HG03342 (cell line): ENCODE data around the gene PROKR2.

Source experiments
- ATAC-seq: cut with Tn5 transposase; IDR thresholded peaks from one replicate; pipeline ENCODE4 v1.9.1; 2021; ENCODE audit warnings: mild to moderate bottlenecking, moderate library complexity; ENCODE audit not compliant: unreplicated experiment

Gene PROKR2

GRCh38 chr20:5290596-5290995 is 26.2 kb downstream of the PROKR2 start:
- ATAC-seq: no peak

GRCh38 chr20:5282561-5282960 is 34.2 kb downstream of the PROKR2 start:
- no peak for ATAC-seq

- no peak for ATAC-seq
Observed at GRCh38 chr20:5279661-5280060, 37.1 kb downstream of the PROKR2 start.

- no peak for ATAC-seq
Observed at GRCh38 chr20:5272268-5272667, 44.5 kb downstream of the PROKR2 start.

- ATAC-seq: no peak
Observed at GRCh38 chr20:5270603-5271002, 46.2 kb downstream of the PROKR2 start.

GRCh38 chr20:5268449-5268848 is 48.3 kb downstream of the PROKR2 start:
- no peak for ATAC-seq

GRCh38 chr20:5267092-5267491 is 49.7 kb downstream of the PROKR2 start:
- no peak for ATAC-seq
